Peyer's patch (tissue), 4 donors: ENCODE results near the gene WDR7. TPM values are rescaled to one million over a fixed set of nuclear protein-coding genes. Genes with fewer than 3 reads are reported as not detected.

Experiments
- DNase-seq, 3 donors: peaks; one replicate each; pipeline ENCODE4 v3.0.0-alpha.2; 2017 to 2019
- H3K27ac ChIP-seq, 4 donors: fragments of 200-600 bp; sonication (generic); one replicate each; pipeline ENCODE4 v1.5.1; 2016 to 2019
- H3K27me3 ChIP-seq, 2 donors: fragments of 200-600 bp; sonication (generic); one replicate each; pipeline ENCODE4 v1.5.1; 2019
- H3K36me3 ChIP-seq, 3 donors: fragments of 200-600 bp; sonication (generic); one replicate each; pipeline ENCODE4 v1.5.1; 2016 to 2019
- H3K4me1 ChIP-seq, 4 donors: fragments of 200-600 bp; sonication (generic); one replicate each; pipeline ENCODE4 v1.5.1; 2016 to 2019
- H3K4me3 ChIP-seq, 4 donors: fragments of 200-600 bp; sonication (generic); 1 replicate in 3 of 4; 2 replicates in 1 of 4; pipeline ENCODE4 v1.5.1; 2016 to 2019; ENCODE audit warnings: mild to moderate bottlenecking in 1 of 4
- H3K9me3 ChIP-seq, 4 donors: fragments of 200-600 bp; sonication (generic); one replicate each; pipeline ENCODE4 v1.5.1; 2016 to 2019; ENCODE audit warnings: mild to moderate bottlenecking in 1 of 4
- POLR2A ChIP-seq, 2 donors: fragments of 450-650 bp; IDR thresholded peaks; one replicate each; pipeline ENCODE4 v1.5.1; 2017; ENCODE audit warnings: antibody characterized with exemption in 2 of 2, mild to moderate bottlenecking in 2 of 2, moderate library complexity in 2 of 2
- total RNA-seq, 4 donors: library from RNA; depleted of rRNA; stranded (reverse); fragments of >200 nt; gene quantifications; one replicate each; pipeline ENCODE4 v1.1.0, GENCODE V29; 2016
- TF ChIP-seq, protein P1 (sequence below), 6 experiments: fragments of 450-650 bp in 4 of 6; fragments of 200-600 bp in 2 of 6; sonication (generic) in 1 of 6; IDR thresholded peaks; one replicate each; pipeline ENCODE4 v1.5.1; 2017 to 2019; ENCODE audit warnings: antibody characterized with exemption in 6 of 6, mild to moderate bottlenecking in 3 of 6, moderate library complexity in 1 of 6

The WDR7 gene
- total RNA-seq, 4 donors from 2014 or later, result 28.0 to 60.2 (median 34.4) TPM

DNA sequence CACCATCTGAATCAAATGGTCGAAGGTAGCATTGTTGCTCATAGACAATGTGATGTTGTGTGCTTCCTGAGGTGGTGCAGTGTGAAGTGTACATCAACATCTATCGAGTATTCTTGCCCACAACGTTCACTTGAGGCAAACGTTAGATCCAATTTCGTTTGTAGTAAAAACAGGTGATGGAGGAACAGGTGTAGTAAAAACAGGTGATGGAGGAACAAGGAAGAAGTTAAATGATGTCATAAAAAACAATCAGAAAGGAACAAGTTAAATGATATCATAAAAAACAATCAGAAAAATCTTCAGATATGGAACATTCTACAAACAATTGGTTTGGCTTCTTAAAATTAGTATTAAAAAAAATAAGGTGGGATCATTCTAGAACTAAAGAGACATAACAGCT is 11.3 kb downstream of the WDR7 start:
- H3K4me1 ChIP-seq, result peaks cover 0 to 3% (median 1%) of the 10 kb centered on the region in 4 donors
- no peak overlapping the region for H3K27ac ChIP-seq
- H3K27me3 ChIP-seq, result no peaks in the 10 kb centered on the region

DNA sequence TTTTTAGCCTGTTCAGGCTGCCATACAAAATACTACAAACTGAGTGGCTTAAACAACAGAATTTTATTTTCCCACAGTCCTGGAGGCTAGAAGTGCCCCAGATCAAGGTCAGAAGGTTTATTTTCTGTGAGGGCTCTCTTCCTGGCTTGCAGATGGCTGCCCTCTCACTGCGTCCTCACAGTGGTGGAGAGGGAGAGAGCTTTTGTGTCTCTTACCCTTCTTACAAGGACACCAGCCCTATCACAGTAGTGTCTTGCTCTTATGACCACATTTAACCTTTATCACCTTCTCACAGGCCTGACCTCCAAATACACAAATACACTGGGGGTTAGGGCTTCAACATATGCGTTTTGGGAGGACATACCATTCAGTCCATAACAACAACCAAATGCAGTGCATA is 11.7 kb downstream of the WDR7 start:
- H3K27ac ChIP-seq, result no peak overlapping the region
- TF ChIP-seq, protein P1, sequence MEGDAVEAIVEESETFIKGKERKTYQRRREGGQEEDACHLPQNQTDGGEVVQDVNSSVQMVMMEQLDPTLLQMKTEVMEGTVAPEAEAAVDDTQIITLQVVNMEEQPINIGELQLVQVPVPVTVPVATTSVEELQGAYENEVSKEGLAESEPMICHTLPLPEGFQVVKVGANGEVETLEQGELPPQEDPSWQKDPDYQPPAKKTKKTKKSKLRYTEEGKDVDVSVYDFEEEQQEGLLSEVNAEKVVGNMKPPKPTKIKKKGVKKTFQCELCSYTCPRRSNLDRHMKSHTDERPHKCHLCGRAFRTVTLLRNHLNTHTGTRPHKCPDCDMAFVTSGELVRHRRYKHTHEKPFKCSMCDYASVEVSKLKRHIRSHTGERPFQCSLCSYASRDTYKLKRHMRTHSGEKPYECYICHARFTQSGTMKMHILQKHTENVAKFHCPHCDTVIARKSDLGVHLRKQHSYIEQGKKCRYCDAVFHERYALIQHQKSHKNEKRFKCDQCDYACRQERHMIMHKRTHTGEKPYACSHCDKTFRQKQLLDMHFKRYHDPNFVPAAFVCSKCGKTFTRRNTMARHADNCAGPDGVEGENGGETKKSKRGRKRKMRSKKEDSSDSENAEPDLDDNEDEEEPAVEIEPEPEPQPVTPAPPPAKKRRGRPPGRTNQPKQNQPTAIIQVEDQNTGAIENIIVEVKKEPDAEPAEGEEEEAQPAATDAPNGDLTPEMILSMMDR (IDR thresholded peaks at IDR 0.05), result no peak
- TF ChIP-seq POLR2A (IDR thresholded peaks at IDR 0.05), result no peak
- H3K4me1 ChIP-seq, result peaks cover 0 to 3% (median 1%) of the 10 kb centered on the region in 4 donors
- H3K27me3 ChIP-seq, result no peaks in the 10 kb centered on the region
- H3K4me3 ChIP-seq, result no peak overlapping the region
- H3K9me3 ChIP-seq, result no peaks in the 10 kb centered on the region
- no peaks in the 10 kb centered on the region for H3K36me3 ChIP-seq
- DNase-seq, result no peak

More for the DNA sequence above, 11.3 kb downstream of the WDR7 start:
- Histone ChIP-seq H3K4me3 (no peak overlapping the region), H3K9me3 (no peaks in the 10 kb centered on the region), H3K36me3 (no peaks in the 10 kb centered on the region)
- DNase-seq, result no peak
- TF ChIP-seq POLR2A (IDR thresholded peaks at IDR 0.05), result no peak
- TF ChIP-seq, protein P1 (IDR thresholded peaks at IDR 0.05), result no peak

DNA sequence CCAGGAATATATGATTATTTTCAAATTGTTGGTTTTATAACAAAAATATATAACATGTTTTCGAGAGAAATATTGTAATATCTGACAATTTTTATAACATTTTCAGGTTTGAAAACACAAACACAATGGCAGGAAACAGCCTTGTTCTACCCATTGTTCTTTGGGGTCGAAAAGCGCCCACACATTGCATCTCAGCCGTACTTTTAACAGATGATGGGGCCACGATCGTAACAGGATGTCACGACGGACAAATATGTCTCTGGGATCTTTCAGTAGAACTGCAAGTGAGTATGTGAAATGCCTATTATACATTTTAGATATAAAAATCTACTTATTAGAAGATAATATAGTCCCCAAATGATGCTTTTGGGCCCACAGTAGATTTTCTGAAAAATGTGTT is 21.2 kb downstream of the WDR7 start:
- Histone ChIP-seq H3K27me3 (no peaks in the 10 kb centered on the region), H3K9me3 (no peaks in the 10 kb centered on the region), H3K4me1 (no peaks in the 10 kb centered on the region), H3K27ac (no peak overlapping the region), H3K4me3 (no peak overlapping the region), H3K36me3 (no peaks in the 10 kb centered on the region)
- no peak for TF ChIP-seq POLR2A (IDR thresholded peaks at IDR 0.05)
- TF ChIP-seq, protein P1 (IDR thresholded peaks at IDR 0.05), result no peak
- DNase-seq, result no peak

DNA sequence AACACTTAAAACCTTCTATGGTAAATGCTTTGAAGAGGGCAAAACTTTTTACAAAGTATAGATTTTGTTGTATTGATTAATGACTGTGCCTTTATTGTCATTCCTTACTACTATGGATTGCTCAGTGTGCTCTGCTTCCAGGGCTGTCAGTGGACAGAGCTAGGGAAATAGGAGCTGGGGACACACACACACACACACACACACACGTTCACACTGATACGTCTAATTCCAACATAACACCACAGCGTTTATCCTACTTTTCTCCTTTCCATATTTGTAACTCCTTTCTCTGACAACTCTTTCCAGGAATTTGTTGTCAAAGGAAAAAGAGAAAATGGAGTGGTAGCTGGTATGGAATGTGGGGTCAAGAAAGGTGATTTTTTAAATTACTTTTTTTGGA is 21.8 kb downstream of the WDR7 start:
- no peak for TF ChIP-seq POLR2A (IDR thresholded peaks at IDR 0.05)
- TF ChIP-seq, protein P1 (IDR thresholded peaks at IDR 0.05), result no peak
- no peak overlapping the region for H3K4me3 ChIP-seq
- no peaks in the 10 kb centered on the region for H3K4me1 ChIP-seq
- H3K27me3 ChIP-seq, result no peaks in the 10 kb centered on the region
- H3K36me3 ChIP-seq, result no peaks in the 10 kb centered on the region
- H3K27ac ChIP-seq, result no peak overlapping the region
- no peaks in the 10 kb centered on the region for H3K9me3 ChIP-seq
- no peak for DNase-seq

DNA sequence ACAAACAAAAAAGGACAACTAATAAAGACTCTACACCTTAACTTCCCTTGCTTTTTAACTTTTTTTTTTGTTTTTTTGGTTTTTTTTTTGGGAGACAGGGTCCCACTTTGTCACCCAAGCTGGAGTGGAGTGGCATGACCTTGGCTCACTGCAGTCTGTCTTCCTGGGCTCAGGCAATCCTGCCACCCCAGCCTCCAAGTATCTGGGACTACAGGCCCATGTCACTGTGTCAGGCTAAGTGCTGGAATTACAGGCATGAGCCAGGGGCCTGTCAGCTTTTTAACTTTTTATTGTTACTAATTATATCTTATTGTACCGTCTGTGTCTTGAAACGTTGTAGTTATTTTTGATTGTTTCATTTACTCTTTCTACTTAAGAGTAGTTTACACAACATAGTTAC is 25.5 kb downstream of the WDR7 start:
- Histone ChIP-seq H3K4me1 (no peaks in the 10 kb centered on the region), H3K4me3 (no peak overlapping the region), H3K36me3 (no peaks in the 10 kb centered on the region), H3K27ac (no peak overlapping the region), H3K27me3 (no peaks in the 10 kb centered on the region), H3K9me3 (no peaks in the 10 kb centered on the region)
- TF ChIP-seq, protein P1 (IDR thresholded peaks at IDR 0.05), result no peak
- no peak for TF ChIP-seq POLR2A (IDR thresholded peaks at IDR 0.05)
- no peak for DNase-seq
